Transverse colon (tissue), 3 donors: ENCODE data around the gene CIPC.

Experiments used
- CTCF ChIP-seq, 5 experiments: fragments of 200-600 bp in 3 of 5; fragments of 450-650 bp in 2 of 5; sonication (generic) in 3 of 5; IDR thresholded peaks; 1 replicate in 2 of 5; 2 replicates in 3 of 5; pipeline ENCODE4 v1.5.1; 2016 to 2017; ENCODE audit warnings: antibody characterized with exemption in 5 of 5, inconsistent platforms in 3 of 5, mild to moderate bottlenecking in 2 of 5, moderate library complexity in 1 of 5
- EP300 ChIP-seq: sonication (generic); formaldehyde crosslinking; IDR thresholded peaks from one replicate; pipeline ENCODE4 v1.6.1; 2017; ENCODE audit warnings: antibody characterized with exemption, low read depth
- POLR2A ChIP-seq: fragments of 450-650 bp; IDR thresholded peaks from one replicate; pipeline ENCODE4 v1.6.1; 2016; ENCODE audit warnings: antibody characterized with exemption, mild to moderate bottlenecking, moderate library complexity

- TF ChIP-seq CTCF (IDR thresholded peaks at IDR 0.05): no peak
- no peak for TF ChIP-seq POLR2A
- TF ChIP-seq EP300: no peak
Observed at GRCh38 chr14:77144412-77145115, 46.5 kb downstream of the CIPC start.
